A549 (cell line): ENCODE results near the gene LAMC3.

Experiments used
- EP300 ChIP-seq, 2 experiments: fragments of >200 bp; sonication (Bioruptor Twin); formaldehyde crosslinking; IDR thresholded peaks; 2 replicates in 1 of 2; 3 replicates in 1 of 2; pipeline ENCODE4 v1.6.1; 2016 to 2017
- JUN ChIP-seq, 2 experiments: fragments of >200 bp; sonication (Bioruptor Twin); formaldehyde crosslinking; IDR thresholded peaks; 2 replicates in 1 of 2; 3 replicates in 1 of 2; pipeline ENCODE4 v1.6.1; 2016 to 2017
- TF ChIP-seq, protein P1 (sequence below): fragments of >200 bp; sonication (Bioruptor Twin); formaldehyde crosslinking; IDR thresholded peaks from 3 replicates; pipeline ENCODE4 v1.5.1; 2016
- TF ChIP-seq, protein P2 (sequence below): fragments of 200-600 bp; sonication (generic); IDR thresholded peaks from 2 replicates; pipeline ENCODE4 v1.6.1; 2016; ENCODE audit warnings: antibody characterized with exemption, mild to moderate bottlenecking, moderate library complexity
- TF ChIP-seq, protein P3 (sequence below): fragments of 250-450 bp; sonication (Bioruptor Pico); IDR thresholded peaks from 2 replicates; pipeline ENCODE4 v1.5.0; 2020; ENCODE audit warnings: low read depth, mild to moderate bottlenecking, moderate library complexity

DNA sequence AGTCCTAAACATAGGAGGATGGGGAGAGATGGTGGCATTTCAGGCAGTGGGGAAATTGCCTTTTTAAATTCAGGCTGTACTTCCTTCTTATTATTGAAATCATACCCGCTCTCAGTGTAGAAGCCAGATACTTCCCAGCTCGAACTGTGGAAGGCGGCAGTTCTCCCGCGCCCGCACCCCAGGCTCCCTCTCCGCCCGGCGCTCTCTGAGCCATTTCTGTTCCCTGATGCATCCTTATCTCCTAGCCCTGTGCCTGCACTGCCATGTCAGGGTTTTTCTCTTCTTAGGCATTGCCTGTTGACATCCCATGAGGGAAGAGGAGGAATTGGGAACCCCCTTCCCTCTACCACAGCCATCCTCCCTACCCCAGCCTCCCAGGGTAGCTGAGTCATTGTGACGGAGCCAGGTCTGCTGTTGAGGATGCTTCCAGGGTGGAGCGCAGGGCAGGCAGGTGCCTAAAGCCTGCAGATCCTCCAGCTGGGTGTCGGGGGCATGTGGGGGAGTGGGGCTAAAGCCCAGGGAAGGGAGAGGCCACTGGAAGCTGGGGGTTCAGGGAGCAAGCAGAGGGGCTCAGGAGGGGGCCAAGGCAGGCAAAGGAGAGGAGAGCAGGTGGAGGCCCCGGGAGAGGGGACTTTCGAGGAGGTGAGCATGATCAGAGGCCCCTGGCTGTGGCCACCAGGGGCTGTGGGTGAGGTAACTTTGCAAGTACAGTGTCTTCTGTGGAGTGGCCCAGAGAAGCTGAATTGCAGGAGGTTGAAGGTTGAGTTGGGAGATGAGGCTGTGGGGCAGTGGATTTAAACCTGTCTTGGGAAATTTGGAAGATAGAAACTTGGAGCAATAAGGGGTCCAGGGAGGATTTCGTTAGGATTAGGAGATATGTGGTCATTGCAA, 16.2 kb downstream of the LAMC3 start:
- TF ChIP-seq, protein P1, sequence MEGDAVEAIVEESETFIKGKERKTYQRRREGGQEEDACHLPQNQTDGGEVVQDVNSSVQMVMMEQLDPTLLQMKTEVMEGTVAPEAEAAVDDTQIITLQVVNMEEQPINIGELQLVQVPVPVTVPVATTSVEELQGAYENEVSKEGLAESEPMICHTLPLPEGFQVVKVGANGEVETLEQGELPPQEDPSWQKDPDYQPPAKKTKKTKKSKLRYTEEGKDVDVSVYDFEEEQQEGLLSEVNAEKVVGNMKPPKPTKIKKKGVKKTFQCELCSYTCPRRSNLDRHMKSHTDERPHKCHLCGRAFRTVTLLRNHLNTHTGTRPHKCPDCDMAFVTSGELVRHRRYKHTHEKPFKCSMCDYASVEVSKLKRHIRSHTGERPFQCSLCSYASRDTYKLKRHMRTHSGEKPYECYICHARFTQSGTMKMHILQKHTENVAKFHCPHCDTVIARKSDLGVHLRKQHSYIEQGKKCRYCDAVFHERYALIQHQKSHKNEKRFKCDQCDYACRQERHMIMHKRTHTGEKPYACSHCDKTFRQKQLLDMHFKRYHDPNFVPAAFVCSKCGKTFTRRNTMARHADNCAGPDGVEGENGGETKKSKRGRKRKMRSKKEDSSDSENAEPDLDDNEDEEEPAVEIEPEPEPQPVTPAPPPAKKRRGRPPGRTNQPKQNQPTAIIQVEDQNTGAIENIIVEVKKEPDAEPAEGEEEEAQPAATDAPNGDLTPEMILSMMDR = no peak
- TF ChIP-seq, protein P2, sequence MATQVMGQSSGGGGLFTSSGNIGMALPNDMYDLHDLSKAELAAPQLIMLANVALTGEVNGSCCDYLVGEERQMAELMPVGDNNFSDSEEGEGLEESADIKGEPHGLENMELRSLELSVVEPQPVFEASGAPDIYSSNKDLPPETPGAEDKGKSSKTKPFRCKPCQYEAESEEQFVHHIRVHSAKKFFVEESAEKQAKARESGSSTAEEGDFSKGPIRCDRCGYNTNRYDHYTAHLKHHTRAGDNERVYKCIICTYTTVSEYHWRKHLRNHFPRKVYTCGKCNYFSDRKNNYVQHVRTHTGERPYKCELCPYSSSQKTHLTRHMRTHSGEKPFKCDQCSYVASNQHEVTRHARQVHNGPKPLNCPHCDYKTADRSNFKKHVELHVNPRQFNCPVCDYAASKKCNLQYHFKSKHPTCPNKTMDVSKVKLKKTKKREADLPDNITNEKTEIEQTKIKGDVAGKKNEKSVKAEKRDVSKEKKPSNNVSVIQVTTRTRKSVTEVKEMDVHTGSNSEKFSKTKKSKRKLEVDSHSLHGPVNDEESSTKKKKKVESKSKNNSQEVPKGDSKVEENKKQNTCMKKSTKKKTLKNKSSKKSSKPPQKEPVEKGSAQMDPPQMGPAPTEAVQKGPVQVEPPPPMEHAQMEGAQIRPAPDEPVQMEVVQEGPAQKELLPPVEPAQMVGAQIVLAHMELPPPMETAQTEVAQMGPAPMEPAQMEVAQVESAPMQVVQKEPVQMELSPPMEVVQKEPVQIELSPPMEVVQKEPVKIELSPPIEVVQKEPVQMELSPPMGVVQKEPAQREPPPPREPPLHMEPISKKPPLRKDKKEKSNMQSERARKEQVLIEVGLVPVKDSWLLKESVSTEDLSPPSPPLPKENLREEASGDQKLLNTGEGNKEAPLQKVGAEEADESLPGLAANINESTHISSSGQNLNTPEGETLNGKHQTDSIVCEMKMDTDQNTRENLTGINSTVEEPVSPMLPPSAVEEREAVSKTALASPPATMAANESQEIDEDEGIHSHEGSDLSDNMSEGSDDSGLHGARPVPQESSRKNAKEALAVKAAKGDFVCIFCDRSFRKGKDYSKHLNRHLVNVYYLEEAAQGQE = no peak
- TF ChIP-seq, protein P3, sequence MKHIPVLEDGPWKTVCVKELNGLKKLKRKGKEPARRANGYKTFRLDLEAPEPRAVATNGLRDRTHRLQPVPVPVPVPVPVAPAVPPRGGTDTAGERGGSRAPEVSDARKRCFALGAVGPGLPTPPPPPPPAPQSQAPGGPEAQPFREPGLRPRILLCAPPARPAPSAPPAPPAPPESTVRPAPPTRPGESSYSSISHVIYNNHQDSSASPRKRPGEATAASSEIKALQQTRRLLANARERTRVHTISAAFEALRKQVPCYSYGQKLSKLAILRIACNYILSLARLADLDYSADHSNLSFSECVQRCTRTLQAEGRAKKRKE (CRISPR knock-in tag) = no peak
- TF ChIP-seq EP300 (IDR thresholded peaks at IDR 0.05) (no peak), JUN (IDR thresholded peaks at IDR 0.05) (no peak)
